ENCODE results near the gene ANO4. TPM values are rescaled to one million over a fixed set of nuclear protein-coding genes. Genes with fewer than 3 reads are reported as not detected.

The ANO4 gene
- total RNA-seq, 4 donors from 2014 or later: 0.10 TPM; not detected in 3

- H3K36me3 ChIP-seq: no peaks in the 10 kb centered on the region
- intact Hi-C loops (cut with DNase I; ENCODE audit: low total_unique reads): no loop called here
- H3K4me1 ChIP-seq: no peaks in the 10 kb centered on the region
- in situ Hi-C loops (cut with MboI; ENCODE audit: low sequenced_read_pairs in 4 of 4): no loop called here
- no peaks in the 10 kb centered on the region for H3K9me3 ChIP-seq
- no peak for ATAC-seq
- no peak for TF ChIP-seq POLR2A (IDR thresholded peaks at IDR 0.05)
- TF ChIP-seq, protein P1, sequence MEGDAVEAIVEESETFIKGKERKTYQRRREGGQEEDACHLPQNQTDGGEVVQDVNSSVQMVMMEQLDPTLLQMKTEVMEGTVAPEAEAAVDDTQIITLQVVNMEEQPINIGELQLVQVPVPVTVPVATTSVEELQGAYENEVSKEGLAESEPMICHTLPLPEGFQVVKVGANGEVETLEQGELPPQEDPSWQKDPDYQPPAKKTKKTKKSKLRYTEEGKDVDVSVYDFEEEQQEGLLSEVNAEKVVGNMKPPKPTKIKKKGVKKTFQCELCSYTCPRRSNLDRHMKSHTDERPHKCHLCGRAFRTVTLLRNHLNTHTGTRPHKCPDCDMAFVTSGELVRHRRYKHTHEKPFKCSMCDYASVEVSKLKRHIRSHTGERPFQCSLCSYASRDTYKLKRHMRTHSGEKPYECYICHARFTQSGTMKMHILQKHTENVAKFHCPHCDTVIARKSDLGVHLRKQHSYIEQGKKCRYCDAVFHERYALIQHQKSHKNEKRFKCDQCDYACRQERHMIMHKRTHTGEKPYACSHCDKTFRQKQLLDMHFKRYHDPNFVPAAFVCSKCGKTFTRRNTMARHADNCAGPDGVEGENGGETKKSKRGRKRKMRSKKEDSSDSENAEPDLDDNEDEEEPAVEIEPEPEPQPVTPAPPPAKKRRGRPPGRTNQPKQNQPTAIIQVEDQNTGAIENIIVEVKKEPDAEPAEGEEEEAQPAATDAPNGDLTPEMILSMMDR (IDR thresholded peaks at IDR 0.05 in 4 of 5, conservative IDR thresholded peaks at IDR 0.05 in 1 of 5): no peak
- H3K27ac ChIP-seq: no peak overlapping the region
- no peaks in the 10 kb centered on the region for H3K27me3 ChIP-seq
- no peak for DNase-seq
- no peak overlapping the region for H3K4me3 ChIP-seq
Observed at GRCh38 chr12:100959481-100959880, 164.9 kb downstream of the ANO4 start.

- in situ Hi-C loops (cut with MboI; ENCODE audit: low sequenced_read_pairs in 4 of 4) (no loop called here), intact Hi-C loops (cut with DNase I; ENCODE audit: low total_unique reads) (no loop called here)
- ATAC-seq (no peak), DNase-seq (no peak)
- no peaks in the 10 kb centered on the region for H3K36me3 ChIP-seq
- no peaks in the 10 kb centered on the region for H3K9me3 ChIP-seq
- H3K27ac ChIP-seq: no peak overlapping the region
- H3K4me3 ChIP-seq: no peak overlapping the region
- H3K27me3 ChIP-seq: no peaks in the 10 kb centered on the region
- H3K4me1 ChIP-seq: no peaks in the 10 kb centered on the region
- TF ChIP-seq, protein P1 (IDR thresholded peaks at IDR 0.05 in 4 of 5, conservative IDR thresholded peaks at IDR 0.05 in 1 of 5): no peak
- no peak for TF ChIP-seq POLR2A (IDR thresholded peaks at IDR 0.05)
Observed at GRCh38 chr12:100962086-100962712, 167.6 kb downstream of the ANO4 start.

DNA sequence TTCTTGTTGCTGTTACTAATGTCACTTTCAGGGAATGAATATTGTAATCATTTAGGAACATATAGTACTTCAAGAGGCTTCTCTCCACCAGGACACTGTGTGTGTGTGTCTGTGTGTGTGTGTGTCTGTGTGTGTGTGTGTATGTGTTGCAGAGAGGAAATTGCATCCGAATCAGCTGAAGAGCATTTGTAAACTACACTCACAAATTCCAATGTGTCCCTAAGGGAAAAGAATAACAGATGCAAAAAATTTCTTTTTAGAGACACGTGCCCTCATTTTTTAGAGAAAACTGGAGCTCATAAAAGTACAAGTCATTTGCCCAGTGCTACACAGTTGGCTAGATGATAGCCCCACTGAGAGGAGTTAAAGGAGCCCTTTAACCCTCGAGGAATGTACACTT, 168.8 kb downstream of the ANO4 start:
- no peaks in the 10 kb centered on the region for H3K36me3 ChIP-seq
- no peaks in the 10 kb centered on the region for H3K9me3 ChIP-seq
- no peak overlapping the region for H3K27ac ChIP-seq
- H3K4me3 ChIP-seq: no peak overlapping the region
- H3K27me3 ChIP-seq: no peaks in the 10 kb centered on the region
- TF ChIP-seq, protein P1 (IDR thresholded peaks at IDR 0.05 in 4 of 5, conservative IDR thresholded peaks at IDR 0.05 in 1 of 5): no peak
- TF ChIP-seq POLR2A (IDR thresholded peaks at IDR 0.05): no peak
- ATAC-seq: no peak
- intact Hi-C loops (cut with DNase I; ENCODE audit: low total_unique reads) (no loop called here), in situ Hi-C loops (cut with MboI; ENCODE audit: low sequenced_read_pairs in 4 of 4) (no loop called here)
- DNase-seq: no peak
- no peaks in the 10 kb centered on the region for H3K4me1 ChIP-seq

DNA sequence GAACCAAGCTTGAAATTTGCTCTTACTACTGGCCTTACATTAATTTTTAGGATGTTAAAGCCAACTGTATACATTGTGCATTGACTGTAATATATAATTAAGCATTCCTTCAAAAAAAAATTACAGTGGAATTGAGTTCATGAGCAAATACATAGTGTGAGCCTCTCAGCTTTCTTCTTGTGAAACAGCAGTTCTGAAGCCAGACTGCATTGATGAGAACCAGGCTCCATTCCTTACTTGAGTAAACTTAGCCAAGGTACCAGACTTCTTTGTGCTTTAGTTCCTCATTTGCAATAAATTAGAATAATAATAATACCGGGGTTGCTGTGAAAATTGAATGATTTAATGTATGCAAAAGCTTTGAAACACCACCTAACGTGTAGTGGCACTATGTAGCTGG, 169.5 kb downstream of the ANO4 start:
- no peak for DNase-seq
- no peaks in the 10 kb centered on the region for H3K36me3 ChIP-seq
- no peak overlapping the region for H3K27ac ChIP-seq
- no peak for ATAC-seq
- H3K9me3 ChIP-seq: no peaks in the 10 kb centered on the region
- H3K27me3 ChIP-seq: no peaks in the 10 kb centered on the region
- TF ChIP-seq, protein P1 (IDR thresholded peaks at IDR 0.05 in 4 of 5, conservative IDR thresholded peaks at IDR 0.05 in 1 of 5): no peak
- TF ChIP-seq POLR2A (IDR thresholded peaks at IDR 0.05): no peak
- in situ Hi-C loops (cut with MboI; ENCODE audit: low sequenced_read_pairs in 4 of 4): no loop called here
- H3K4me1 ChIP-seq: no peaks in the 10 kb centered on the region
- intact Hi-C loops (cut with DNase I; ENCODE audit: low total_unique reads): no loop called here
- H3K4me3 ChIP-seq: no peak overlapping the region

GRCh38 chr12:100967189-100967588, 172.6 kb downstream of the ANO4 start:
- in situ Hi-C loops (cut with MboI; ENCODE audit: low sequenced_read_pairs in 4 of 4): no loop called here
- no peaks in the 10 kb centered on the region for H3K4me1 ChIP-seq
- TF ChIP-seq POLR2A (IDR thresholded peaks at IDR 0.05): no peak
- TF ChIP-seq, protein P1 (IDR thresholded peaks at IDR 0.05 in 4 of 5, conservative IDR thresholded peaks at IDR 0.05 in 1 of 5): no peak
- no peak overlapping the region for H3K27ac ChIP-seq
- DNase-seq (no peak), ATAC-seq (no peak)
- H3K4me3 ChIP-seq: no peak overlapping the region
- no peaks in the 10 kb centered on the region for H3K36me3 ChIP-seq
- H3K27me3 ChIP-seq: no peaks in the 10 kb centered on the region
- no peaks in the 10 kb centered on the region for H3K9me3 ChIP-seq
- intact Hi-C loops (cut with DNase I; ENCODE audit: low total_unique reads): no loop called here

All from gastrocnemius medialis (tissue), 4 donors.